Gastroesophageal sphincter (tissue), 4 donors: ENCODE data around the gene ADCY2. TPM values are rescaled to one million over a fixed set of nuclear protein-coding genes. Genes with fewer than 3 reads are reported as not detected.

ENCODE experiments used
- ATAC-seq: fragments of 150-250 bp; one replicate; pipeline ENCODE4 v1.9.1; 2016; ENCODE audit warnings: mild to moderate bottlenecking, moderate library complexity
- H3K27ac ChIP-seq, 4 donors: fragments of 200-600 bp; sonication (generic) in 3 of 4; 1 replicate in 3 of 4; 2 replicates in 1 of 4; pipeline ENCODE4 v1.5.1; 2016 to 2019
- H3K27me3 ChIP-seq: fragments of 200-600 bp; sonication (generic); one replicate; pipeline ENCODE4 v1.5.1; 2019
- H3K36me3 ChIP-seq, 2 donors: fragments of 200-600 bp; sonication (generic); one replicate each; pipeline ENCODE4 v1.5.1; 2019; ENCODE audit warnings: control low read depth in 1 of 2
- H3K4me1 ChIP-seq, 3 donors: fragments of 200-600 bp; sonication (generic); 1 replicate in 2 of 3; 2 replicates in 1 of 3; pipeline ENCODE4 v1.5.1; 2016 to 2019; ENCODE audit warnings: control low read depth in 2 of 3
- H3K4me3 ChIP-seq, 2 donors: fragments of 200-600 bp; sonication (generic); one replicate each; pipeline ENCODE4 v1.5.1; 2019; ENCODE audit warnings: mild to moderate bottlenecking in 1 of 2, moderate library complexity in 1 of 2
- H3K9me3 ChIP-seq, 3 donors: fragments of 200-600 bp; sonication (generic); one replicate each; pipeline ENCODE4 v1.5.1; 2017 to 2019; ENCODE audit warnings: control low read depth in 2 of 3
- EP300 ChIP-seq: sonication (generic); formaldehyde crosslinking; IDR thresholded peaks from one replicate; pipeline ENCODE4 v1.6.1; 2017; ENCODE audit warnings: antibody characterized with exemption, mild to moderate bottlenecking
- POLR2A ChIP-seq, 2 donors: fragments of 450-650 bp; IDR thresholded peaks; one replicate each; pipeline ENCODE4 v1.6.1; 2017; ENCODE audit warnings: antibody characterized with exemption in 2 of 2, mild to moderate bottlenecking in 2 of 2, moderate library complexity in 1 of 2
- POLR2AphosphoS5 ChIP-seq: sonication (generic); formaldehyde crosslinking; IDR thresholded peaks from one replicate; pipeline ENCODE4 v1.6.1; 2017; ENCODE audit warnings: antibody characterized with exemption
- WGBS, 2 donors: methylation state at CpG; one replicate each; pipeline ENCODE4 v1.1.5; 2018; ENCODE audit warnings: low coverage in 1 of 2; 5-methylcytosine and 5-hydroxymethylcytosine counted together
- total RNA-seq, 4 donors: library from RNA; depleted of rRNA; stranded (reverse); fragments of >200 nt; gene quantifications; one replicate each; pipeline ENCODE4 v1.1.0, GENCODE V29; 2016
- TF ChIP-seq, protein P1 (sequence below), 4 experiments: fragments of 200-600 bp in 2 of 4; fragments of 450-650 bp in 2 of 4; sonication (generic) in 1 of 4; IDR thresholded peaks; one replicate each; pipeline ENCODE4 v1.5.1; 2017 to 2019; ENCODE audit warnings: antibody characterized with exemption in 4 of 4, mild to moderate bottlenecking in 2 of 4, moderate library complexity in 2 of 4

The ADCY2 gene
- total RNA-seq, 4 donors from 2014 or later: 5.8 to 15.9 (median 8.9) TPM

DNA sequence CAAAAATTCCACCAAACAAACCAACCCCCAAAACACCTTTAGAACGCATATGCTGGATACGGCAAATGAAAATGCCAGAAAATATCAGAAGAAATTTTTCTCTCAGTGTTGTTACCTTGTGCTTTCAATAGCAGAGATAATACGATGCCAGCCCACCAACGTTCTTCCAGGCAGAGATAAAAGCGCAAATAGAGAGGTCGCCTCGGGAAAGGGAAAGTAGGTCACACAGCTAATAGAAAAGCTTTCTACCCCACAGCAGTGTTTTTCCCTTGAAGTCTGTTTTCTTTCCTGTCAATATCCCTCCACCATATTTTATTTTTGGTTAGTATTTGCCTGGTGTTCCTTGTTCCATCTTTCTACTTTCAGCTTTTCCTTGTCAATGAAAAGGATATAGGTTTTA lies 353.7 kb downstream of the ADCY2 start:
- H3K9me3 ChIP-seq: no peaks in the 10 kb centered on the region
- TF ChIP-seq EP300 (no peak), POLR2A (IDR thresholded peaks at IDR 0.05) (no peak), POLR2AphosphoS5 (no peak)
- TF ChIP-seq, protein P1, sequence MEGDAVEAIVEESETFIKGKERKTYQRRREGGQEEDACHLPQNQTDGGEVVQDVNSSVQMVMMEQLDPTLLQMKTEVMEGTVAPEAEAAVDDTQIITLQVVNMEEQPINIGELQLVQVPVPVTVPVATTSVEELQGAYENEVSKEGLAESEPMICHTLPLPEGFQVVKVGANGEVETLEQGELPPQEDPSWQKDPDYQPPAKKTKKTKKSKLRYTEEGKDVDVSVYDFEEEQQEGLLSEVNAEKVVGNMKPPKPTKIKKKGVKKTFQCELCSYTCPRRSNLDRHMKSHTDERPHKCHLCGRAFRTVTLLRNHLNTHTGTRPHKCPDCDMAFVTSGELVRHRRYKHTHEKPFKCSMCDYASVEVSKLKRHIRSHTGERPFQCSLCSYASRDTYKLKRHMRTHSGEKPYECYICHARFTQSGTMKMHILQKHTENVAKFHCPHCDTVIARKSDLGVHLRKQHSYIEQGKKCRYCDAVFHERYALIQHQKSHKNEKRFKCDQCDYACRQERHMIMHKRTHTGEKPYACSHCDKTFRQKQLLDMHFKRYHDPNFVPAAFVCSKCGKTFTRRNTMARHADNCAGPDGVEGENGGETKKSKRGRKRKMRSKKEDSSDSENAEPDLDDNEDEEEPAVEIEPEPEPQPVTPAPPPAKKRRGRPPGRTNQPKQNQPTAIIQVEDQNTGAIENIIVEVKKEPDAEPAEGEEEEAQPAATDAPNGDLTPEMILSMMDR (IDR thresholded peaks at IDR 0.05): no peak
- no peak overlapping the region for H3K4me3 ChIP-seq
- no peaks in the 10 kb centered on the region for H3K4me1 ChIP-seq
- no peaks in the 10 kb centered on the region for H3K36me3 ChIP-seq
- WGBS, 2 donors: 84 to 88% methylated on average over 7 of the region's 7 CpGs
- no peaks in the 10 kb centered on the region for H3K27me3 ChIP-seq
- no peak for ATAC-seq
- no peak overlapping the region for H3K27ac ChIP-seq

DNA sequence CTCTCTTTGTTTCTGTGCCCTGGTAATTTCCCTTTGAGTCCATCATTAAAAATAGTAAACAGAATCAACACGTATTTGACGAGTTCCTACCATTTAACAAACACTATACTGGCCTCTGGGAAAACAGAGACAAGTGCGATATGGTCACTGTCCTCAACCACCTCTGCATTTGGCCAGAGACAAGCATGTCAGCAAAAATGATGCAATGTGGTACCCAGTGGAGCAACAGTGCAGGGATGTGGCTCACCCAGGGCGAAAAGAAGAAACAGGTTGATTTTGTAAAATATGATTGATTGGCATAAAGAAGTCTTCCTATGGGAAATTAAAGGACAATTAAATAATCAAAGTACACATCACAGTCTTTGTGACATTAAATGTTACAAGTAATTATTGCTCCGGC lies 355.9 kb downstream of the ADCY2 start:
- 73 to 91% methylated on average over 4 to 5 of the region's 5 CpGs for WGBS, 2 donors
- Histone ChIP-seq H3K27ac (no peak overlapping the region), H3K27me3 (no peaks in the 10 kb centered on the region), H3K4me1 (no peaks in the 10 kb centered on the region), H3K9me3 (no peaks in the 10 kb centered on the region), H3K36me3 (no peaks in the 10 kb centered on the region), H3K4me3 (no peak overlapping the region)
- no peak for TF ChIP-seq POLR2A (IDR thresholded peaks at IDR 0.05)
- TF ChIP-seq EP300: no peak
- TF ChIP-seq POLR2AphosphoS5: no peak
- TF ChIP-seq, protein P1 (IDR thresholded peaks at IDR 0.05): no peak
- ATAC-seq: no peak

DNA sequence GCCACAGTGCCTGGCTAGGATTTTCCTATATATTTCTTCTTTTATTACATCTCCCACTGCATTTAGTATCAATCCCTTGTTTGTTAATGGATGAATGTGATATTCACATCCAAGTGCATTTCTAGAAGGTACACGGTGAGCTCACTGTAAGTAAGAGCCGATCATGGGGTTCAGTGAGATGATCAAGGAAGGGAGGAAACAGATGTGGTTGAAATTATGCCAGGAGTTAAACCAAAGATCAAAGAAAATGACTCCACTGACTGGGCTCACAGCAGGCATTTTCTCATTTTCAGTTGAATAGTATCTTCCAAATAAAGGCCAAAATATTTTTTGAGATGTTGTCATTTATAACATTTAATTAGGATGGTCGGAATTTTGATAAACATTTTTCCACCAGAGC lies 357.2 kb downstream of the ADCY2 start:
- TF ChIP-seq EP300 (no peak), POLR2A (IDR thresholded peaks at IDR 0.05) (no peak), POLR2AphosphoS5 (no peak)
- TF ChIP-seq, protein P1 (IDR thresholded peaks at IDR 0.05): no peak
- Histone ChIP-seq H3K27ac (no peak overlapping the region), H3K9me3 (no peaks in the 10 kb centered on the region), H3K4me3 (no peak overlapping the region), H3K4me1 (no peaks in the 10 kb centered on the region), H3K36me3 (no peaks in the 10 kb centered on the region), H3K27me3 (no peaks in the 10 kb centered on the region)
- no peak for ATAC-seq
- 44 to 56% methylated on average over 3 of the region's 3 CpGs for WGBS, 2 donors

DNA sequence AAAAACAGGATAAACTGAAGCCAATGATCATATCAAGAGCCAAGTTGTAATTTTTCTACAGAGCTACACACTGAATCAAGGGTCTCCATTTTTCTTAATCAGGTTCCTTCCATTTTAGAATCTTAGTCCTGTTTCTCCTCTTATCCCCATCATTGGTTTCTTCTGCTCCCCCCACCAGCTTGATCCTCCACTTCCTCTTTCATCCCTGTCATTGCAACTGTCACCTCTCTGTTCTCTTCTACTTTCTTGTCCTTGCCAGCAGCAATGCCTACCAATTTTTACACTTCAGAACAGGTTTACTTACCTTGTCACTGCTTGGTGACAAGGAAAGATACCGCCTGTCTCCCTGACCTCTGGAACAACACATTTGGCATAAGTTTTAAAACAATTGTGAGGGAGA lies 357.7 kb downstream of the ADCY2 start:
- Histone ChIP-seq H3K27me3 (no peaks in the 10 kb centered on the region), H3K9me3 (no peaks in the 10 kb centered on the region), H3K4me3 (no peak overlapping the region), H3K27ac (no peak overlapping the region), H3K4me1 (no peaks in the 10 kb centered on the region), H3K36me3 (no peaks in the 10 kb centered on the region)
- TF ChIP-seq POLR2AphosphoS5 (no peak), POLR2A (IDR thresholded peaks at IDR 0.05) (no peak), EP300 (no peak)
- TF ChIP-seq, protein P1 (IDR thresholded peaks at IDR 0.05): no peak
- WGBS, 2 donors: 100% methylated on average over 1 of the region's 1 CpG; no CpG with 5 or more reads in 1 of the 2 donors
- ATAC-seq: no peak

DNA sequence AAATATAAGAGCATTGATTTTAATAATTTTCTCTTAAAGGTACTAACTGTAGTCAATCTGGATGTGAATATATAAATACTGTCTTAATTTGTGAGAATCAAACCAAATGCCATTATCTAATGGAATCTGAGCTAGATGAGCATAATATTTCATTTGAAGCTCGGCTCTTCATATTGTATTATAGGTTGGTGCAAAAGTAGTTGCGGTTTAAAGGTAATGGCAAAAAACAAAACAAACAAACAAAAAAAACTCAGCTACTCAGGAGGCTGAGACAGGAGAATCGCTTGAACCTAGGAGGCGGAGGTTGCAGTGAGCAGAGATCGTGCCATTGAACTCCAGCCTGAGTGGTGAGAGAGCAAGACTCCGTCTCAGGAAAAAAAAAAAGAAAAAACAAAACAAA lies 358.6 kb downstream of the ADCY2 start:
- no peaks in the 10 kb centered on the region for H3K4me1 ChIP-seq
- TF ChIP-seq POLR2A (IDR thresholded peaks at IDR 0.05): no peak
- no peak for TF ChIP-seq EP300
- no peak for TF ChIP-seq POLR2AphosphoS5
- TF ChIP-seq, protein P1 (IDR thresholded peaks at IDR 0.05): no peak
- no peaks in the 10 kb centered on the region for H3K36me3 ChIP-seq
- WGBS, 2 donors: 82 to 85% methylated on average over 6 of the region's 6 CpGs
- no peaks in the 10 kb centered on the region for H3K9me3 ChIP-seq
- H3K27me3 ChIP-seq: no peaks in the 10 kb centered on the region
- ATAC-seq: no peak
- no peak overlapping the region for H3K27ac ChIP-seq
- no peak overlapping the region for H3K4me3 ChIP-seq
